NCI-H146 treated with DMSO at 0.1 percent for 48 hours (cell line): Measurements from ENCODE around the gene SASS6.
A peak's percentile ranks its signal among the peaks of the same experiment; 100 is the strongest.

ENCODE experiments used
- DNase-seq: peaks from one replicate; lab custom pipeline; 2025; ENCODE audit not compliant: unreplicated experiment; lab: John Stamatoyannopoulos, UW

SASS6 gene

DNA sequence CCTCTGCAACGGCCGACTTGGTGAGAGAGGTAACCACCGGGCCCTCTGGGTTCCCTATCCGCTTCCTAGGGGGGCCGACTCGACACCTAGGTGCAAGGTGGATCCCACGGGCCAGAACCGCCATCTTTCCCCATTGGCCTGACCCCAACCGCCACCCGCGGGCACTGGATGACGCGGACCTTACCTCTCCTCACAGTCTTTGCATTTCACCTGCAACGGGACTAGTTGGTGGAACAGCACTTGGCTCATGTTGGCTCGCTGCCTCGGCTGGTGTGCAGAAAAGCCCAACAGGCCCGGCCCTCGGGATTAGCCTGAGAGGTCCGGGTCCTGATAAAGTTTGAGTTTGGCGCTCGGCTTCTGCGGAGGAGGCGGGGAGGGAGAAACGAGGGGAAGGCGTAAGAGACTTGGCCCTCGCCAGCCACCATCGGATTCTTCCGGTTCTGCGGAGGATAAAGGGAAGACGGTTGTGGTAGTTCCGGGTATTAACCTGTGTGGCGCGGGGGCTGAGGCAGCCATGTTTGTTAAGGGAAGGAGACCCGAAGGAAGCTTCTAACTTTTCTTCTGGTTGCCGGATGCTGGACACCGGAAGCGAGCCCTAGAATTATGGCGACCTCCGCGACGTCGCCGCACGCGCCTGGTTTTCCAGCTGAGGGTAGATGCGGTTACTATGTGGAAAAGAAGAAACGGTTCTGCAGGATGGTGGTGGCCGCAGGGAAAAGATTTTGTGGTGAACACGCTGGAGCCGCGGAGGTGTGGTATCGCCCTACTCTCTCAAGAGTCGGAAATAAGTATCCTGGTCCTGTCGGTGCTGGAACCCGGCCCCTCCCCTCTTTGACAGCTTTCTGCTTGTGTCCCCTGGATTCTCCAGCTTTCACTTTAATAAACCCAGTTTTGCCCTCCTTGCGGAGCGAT is at the start of gene SASS6, which contains the start of gene TRMT13:
SASS6 (minus strand) TSS at position 365 of the 912 bp plus-strand sequence; CDS start at position 249, 116 bp downstream.
TRMT13 (plus strand) TSS at position 598 of the 912 bp plus-strand sequence; CDS start at position 604, 6 bp downstream.
- DNase-seq: peak; percentile 96

DNA sequence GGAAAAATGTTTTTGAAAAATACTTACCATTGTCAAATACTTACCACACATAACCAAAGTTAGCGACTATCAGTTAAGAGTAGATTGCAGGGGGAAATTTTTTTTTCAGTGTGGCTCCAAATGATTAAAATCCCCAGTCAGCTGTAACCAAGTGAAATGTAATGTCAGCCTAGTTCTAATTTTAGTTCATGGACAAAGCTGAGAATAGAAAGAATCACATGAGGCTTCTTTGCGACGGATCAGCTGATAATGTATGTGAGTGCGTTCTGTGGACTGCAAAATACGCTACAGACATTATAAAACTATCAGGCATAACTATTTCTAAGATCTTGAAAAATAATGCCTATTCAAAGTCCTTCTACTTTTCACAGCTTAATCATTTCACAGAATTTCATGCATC is 45.4 kb upstream of the SASS6 start, which contains the start of gene LRRC39:
LRRC39 (minus strand) TSS at position 166 of the 400 bp plus-strand sequence. CDS start 9,740 bp downstream, outside the sequence.
- DNase-seq: no peak

DNA sequence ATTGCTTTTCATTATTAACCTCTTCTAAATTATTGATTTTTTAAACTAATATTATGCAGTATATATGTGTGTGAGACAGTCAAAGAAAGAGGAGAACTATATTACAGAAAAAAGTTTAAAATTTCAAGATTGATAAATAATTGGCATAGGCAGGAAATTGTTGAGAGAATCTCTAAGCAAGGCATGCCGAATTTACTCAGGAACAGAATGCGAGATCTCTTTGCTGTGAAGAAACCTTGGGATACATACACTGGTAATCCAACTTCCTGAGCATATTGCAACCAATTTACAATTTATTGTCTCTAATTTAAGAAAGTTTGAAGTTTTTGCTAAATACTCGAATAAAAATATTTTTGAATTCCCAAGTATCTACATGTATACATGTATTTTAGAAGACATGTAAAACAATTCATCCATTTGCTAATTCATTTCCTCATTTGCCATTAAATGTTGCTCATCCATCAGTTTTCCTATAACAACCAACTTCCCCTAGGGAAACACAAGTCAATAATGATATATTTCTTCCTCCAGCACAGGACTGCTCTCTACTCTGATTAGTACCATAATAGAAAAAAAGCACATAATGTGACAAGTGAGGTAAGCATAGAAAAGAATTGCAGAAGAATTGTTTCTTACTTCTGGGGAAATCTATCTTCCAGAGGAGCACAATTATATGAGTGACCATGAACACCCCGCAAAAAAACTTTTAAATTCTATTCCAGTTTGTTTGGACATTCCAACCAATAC is 44.7 kb upstream of the SASS6 start:
- DNase-seq: no peak

- no peak for DNase-seq
These were observed 35.3 kb upstream of the SASS6 start for GRCh38 chr1:100168051-100168450.

- DNase-seq: no peak
These were observed 32.0 kb upstream of the SASS6 start for GRCh38 chr1:100164702-100165101.

GRCh38 chr1:100164216-100164615 is 31.5 kb upstream of the SASS6 start:
- no peak for DNase-seq

- no peak for DNase-seq
These were observed 30.2 kb upstream of the SASS6 start for GRCh38 chr1:100162881-100163280.

DNA sequence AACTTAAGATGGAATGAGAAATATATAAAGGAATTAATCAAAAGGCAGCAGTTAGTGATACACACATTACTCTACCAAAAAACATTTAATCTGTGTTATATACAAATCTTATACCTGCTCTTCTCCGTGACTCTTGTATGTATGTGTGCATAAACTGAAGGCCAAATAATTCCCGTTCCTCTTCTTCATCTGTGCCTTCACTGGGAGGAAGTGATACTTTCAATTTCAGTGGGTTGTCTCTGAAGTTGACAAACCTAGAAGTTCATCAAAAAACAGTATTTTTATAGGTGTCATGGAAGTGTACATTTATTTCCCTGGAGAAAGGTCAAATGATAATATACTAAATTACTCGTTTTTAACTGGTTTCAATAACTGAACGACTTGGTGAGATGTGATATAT is 19.5 kb upstream of the SASS6 start:
- DNase-seq: no peak

- DNase-seq: no peak
These were observed 18.9 kb upstream of the SASS6 start for GRCh38 chr1:100151679-100152078.

GRCh38 chr1:100147875-100148274 is 15.1 kb upstream of the SASS6 start:
- no peak for DNase-seq

GRCh38 chr1:100146958-100147357 is 14.2 kb upstream of the SASS6 start:
- DNase-seq: no peak

- no peak for DNase-seq
These were observed 12.4 kb upstream of the SASS6 start for GRCh38 chr1:100145116-100145515.

GRCh38 chr1:100142343-100142742 is 9.6 kb upstream of the SASS6 start:
- DNase-seq: no peak

DNA sequence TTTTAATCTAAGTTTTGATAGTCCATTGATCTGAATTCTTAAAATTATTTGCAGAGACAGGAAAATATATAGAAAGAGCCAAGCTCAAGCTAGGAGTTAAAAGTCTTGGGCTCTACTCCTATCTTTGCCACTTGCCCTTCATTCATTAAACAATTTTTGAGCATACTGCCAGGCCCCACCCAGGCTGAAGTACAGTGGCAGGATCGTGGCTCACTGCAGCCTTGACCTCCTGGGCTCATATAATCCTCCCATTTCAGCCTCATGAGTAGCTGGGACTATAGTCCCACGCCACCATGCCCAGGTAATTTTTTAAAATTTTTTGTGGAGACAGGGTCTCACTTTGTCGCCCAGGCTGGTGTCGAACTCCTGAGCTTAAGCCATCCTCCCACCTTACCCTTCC is 8.5 kb upstream of the SASS6 start:
- DNase-seq: no peak

GRCh38 chr1:100137602-100138001 is 4.9 kb upstream of the SASS6 start:
- no peak for DNase-seq

DNA sequence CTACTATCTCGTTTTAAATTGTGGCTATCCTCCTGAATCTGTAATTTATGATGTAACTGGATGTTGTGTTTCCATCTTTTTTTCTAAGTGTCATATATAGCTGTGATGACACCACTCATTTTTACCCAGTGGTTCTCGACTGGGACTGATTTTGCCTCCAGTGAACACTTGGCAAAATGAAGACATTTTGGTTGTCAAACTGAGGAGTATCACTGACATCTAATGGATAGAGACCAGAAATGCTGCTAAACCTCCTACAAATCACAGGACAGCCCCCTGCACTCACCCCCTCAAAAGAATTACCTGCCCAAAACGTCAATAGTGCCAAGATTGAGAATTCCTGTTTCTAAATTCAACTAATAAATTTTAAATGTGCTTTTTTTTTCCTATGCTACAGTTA is 2.1 kb upstream of the SASS6 start:
- no peak for DNase-seq

DNA sequence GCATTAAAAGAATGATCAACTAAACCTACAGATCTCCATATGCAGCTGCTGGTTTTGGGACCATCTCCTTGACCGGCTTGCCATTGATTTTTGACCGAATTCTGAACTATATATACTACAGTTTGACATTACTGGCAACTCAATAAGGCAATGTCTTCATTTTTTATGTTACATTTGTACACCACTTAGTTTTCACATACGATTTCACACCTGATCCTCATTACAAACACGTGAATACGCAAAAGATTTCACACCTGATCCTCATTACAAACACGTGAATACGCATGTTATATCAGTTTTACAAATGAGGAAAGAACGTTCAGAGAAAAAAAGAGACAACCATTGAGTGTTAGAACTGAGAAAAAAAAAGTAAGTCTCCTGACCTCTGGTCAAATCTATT is 1.1 kb downstream of the SASS6 start:
- no peak for DNase-seq

- DNase-seq: no peak
These were observed 2.1 kb downstream of the SASS6 start for GRCh38 chr1:100130552-100131077.

- DNase-seq: no peak
These were observed 5.5 kb downstream of the SASS6 start for GRCh38 chr1:100127226-100127625.

GRCh38 chr1:100122177-100122576 is 10.6 kb downstream of the SASS6 start:
- no peak for DNase-seq

GRCh38 chr1:100115524-100115923 is 17.2 kb downstream of the SASS6 start:
- no peak for DNase-seq
